Activated CD4-positive, alpha-beta T cell treated with anti-CD3 and anti-CD28 coated beads, Interleukin-2, amount 50 U/mL, for 1 hour (primary cell): ENCODE data around the gene CARS1.

Experiments used
- DNase-seq: peaks from one replicate; pipeline ENCODE4 v3.0.0-alpha.2; 2020

The CARS1 gene

GRCh38 chr11:3057069-3057963, at the start of gene CARS1:
TSS of gene CARS1 (minus strand) at chr11:3057423. CDS start at chr11:3057367, 56 bp downstream.
- peak; percentile 89 for DNase-seq

- no peak for DNase-seq
Observed at GRCh38 chr11:3105791-3106735, 48.8 kb upstream of the CARS1 start.

- no peak for DNase-seq
Observed at GRCh38 chr11:3104961-3105790, 48.0 kb upstream of the CARS1 start.

GRCh38 chr11:3104051-3104714, 47.0 kb upstream of the CARS1 start:
- DNase-seq, result no peak

- DNase-seq, result no peak
Observed at GRCh38 chr11:3103076-3103475, 45.9 kb upstream of the CARS1 start.

- no peak for DNase-seq
Observed at GRCh38 chr11:3102641-3102921, 45.4 kb upstream of the CARS1 start.

GRCh38 chr11:3101921-3102640, 44.9 kb upstream of the CARS1 start:
- no peak for DNase-seq

- no peak for DNase-seq
Observed at GRCh38 chr11:3099178-3099577, 42.0 kb upstream of the CARS1 start.

GRCh38 chr11:3096909-3097530, 39.8 kb upstream of the CARS1 start:
- DNase-seq, result no peak

GRCh38 chr11:3095712-3096361, 38.6 kb upstream of the CARS1 start:
- no peak for DNase-seq

- DNase-seq, result no peak
Observed at GRCh38 chr11:3094223-3094824, 37.1 kb upstream of the CARS1 start.

GRCh38 chr11:3093281-3094191, 36.3 kb upstream of the CARS1 start:
- no peak for DNase-seq

GRCh38 chr11:3092603-3093141, 35.4 kb upstream of the CARS1 start:
- DNase-seq, result no peak

GRCh38 chr11:3091846-3092602, 34.8 kb upstream of the CARS1 start:
- peak; percentile 71 for DNase-seq

GRCh38 chr11:3091081-3091845, 34.0 kb upstream of the CARS1 start:
- DNase-seq, result no peak

- no peak for DNase-seq
Observed at GRCh38 chr11:3090096-3090901, 33.1 kb upstream of the CARS1 start.
